Activated CD4-positive, alpha-beta T cell treated with anti-CD3 and anti-CD28 coated beads for 24 hours (primary cell): ENCODE results near the gene EFNA3.

Experiments
- DNase-seq, 2 donors: peaks; one replicate each; pipeline ENCODE4 v3.0.0-alpha.2; 2020; ENCODE audit warnings: low read depth in 2 of 2

The EFNA3 gene

GRCh38 chr1:155131285-155131684, 52.6 kb downstream of the EFNA3 start:
- no peak for DNase-seq

DNA sequence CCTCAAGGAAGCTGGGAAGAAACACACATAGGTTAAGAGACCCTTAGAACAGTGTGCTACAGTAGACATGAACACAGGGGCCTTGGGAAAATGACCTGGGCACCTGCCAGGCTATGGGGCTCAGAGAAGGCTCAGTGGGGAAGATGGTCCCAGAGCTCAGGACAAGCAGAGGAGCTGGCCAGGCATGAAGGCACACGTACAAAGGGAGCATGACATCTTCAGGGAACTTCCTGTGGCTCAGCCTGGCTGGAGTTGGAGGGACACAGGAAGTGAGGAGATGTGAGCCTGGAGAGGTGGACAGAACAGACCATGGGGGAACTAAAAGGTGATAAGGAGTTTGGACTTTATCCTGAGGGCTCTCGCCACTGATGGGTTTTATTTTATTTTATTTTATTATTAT, 53.2 kb downstream of the EFNA3 start:
- no peak for DNase-seq

GRCh38 chr1:155133799-155134281, 55.2 kb downstream of the EFNA3 start:
- no peak for DNase-seq

- DNase-seq, result no peak
These were observed 55.7 kb downstream of the EFNA3 start for GRCh38 chr1:155134322-155134721.

DNA sequence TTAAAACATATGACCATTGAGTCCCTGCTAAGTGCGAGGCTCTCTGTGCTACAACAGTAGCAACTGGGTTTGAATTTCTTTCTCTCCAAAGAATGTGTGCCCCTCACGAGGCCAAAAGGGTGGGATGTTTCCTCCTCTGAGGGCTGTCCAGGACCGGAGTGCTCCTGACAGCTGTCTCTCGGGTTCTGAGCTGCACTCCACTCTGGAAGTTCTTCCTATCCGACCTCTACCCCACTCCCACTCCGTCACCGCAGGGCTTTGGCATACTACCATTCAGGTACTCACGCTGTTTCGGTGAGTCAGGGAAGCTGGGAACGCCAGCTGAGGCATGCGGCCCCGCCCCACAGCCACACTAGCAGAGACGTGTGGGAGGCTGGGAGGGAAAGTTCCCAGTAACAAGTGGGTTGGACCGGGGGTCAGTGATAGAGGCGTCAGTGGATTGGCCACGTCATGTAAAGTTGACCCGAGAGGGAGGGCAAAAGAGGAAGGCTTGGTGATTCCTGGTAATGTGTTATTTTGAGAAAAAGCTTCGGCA, 56.3 kb downstream of the EFNA3 start:
- DNase-seq, result peak; percentile 64 to 79

- DNase-seq, result peak; percentile 88 to 89
These were observed 56.9 kb downstream of the EFNA3 start, which contains the start of gene SLC50A1 for GRCh38 chr1:155135415-155136028. TSS of gene SLC50A1 (plus strand) at chr1:155135852. CDS start at chr1:155135912, 60 bp downstream.

DNA sequence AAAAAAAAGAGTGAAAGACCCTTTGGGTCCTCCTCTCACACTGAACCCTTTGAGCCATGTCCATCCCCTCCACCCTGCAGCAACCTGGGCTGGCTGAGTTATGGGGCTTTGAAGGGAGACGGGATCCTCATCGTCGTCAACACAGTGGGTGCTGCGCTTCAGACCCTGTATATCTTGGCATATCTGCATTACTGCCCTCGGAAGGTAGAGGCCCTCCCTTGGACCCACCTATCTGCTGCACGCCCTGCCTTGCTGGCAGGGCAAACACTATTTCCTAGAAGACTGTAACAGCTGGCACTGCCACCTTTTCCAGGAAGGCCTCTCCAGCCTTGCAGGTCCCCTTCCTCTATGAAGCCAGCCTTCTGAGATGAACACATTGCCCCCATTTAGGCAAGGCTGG, 58.1 kb downstream of the EFNA3 start:
- no peak for DNase-seq
